Fibroblast of gingiva (primary cell): ENCODE results near the gene CRACR2B.

Experiments
- DNase-seq: peaks from one replicate; pipeline ENCODE4 v3.0.0-alpha.2; 2011; ENCODE audit warnings: low read depth

CRACR2B gene

DNA sequence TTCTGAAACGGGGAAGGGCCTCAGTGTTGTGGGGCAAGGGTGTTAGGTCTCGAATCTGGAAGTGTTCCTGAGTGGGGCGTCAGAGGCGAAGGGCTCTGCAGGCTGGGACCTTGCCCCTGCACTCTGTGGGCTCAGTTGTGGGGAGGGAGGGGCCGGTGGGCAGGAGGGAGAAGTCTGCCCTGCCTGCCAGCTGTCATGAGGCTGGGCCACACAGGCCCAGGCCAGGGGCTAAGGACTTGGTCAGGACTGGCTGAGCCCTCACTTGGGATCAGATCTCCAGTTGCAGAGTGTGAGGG lies at the start of gene CRACR2B:
TSS of gene CRACR2B (plus strand) at position 23 of the 296 bp plus-strand sequence. CDS start 689 bp downstream, outside the sequence.
- DNase-seq = no peak

GRCh38 chr11:778976-779954 lies 48.5 kb upstream of the CRACR2B start:
- no peak for DNase-seq

DNA sequence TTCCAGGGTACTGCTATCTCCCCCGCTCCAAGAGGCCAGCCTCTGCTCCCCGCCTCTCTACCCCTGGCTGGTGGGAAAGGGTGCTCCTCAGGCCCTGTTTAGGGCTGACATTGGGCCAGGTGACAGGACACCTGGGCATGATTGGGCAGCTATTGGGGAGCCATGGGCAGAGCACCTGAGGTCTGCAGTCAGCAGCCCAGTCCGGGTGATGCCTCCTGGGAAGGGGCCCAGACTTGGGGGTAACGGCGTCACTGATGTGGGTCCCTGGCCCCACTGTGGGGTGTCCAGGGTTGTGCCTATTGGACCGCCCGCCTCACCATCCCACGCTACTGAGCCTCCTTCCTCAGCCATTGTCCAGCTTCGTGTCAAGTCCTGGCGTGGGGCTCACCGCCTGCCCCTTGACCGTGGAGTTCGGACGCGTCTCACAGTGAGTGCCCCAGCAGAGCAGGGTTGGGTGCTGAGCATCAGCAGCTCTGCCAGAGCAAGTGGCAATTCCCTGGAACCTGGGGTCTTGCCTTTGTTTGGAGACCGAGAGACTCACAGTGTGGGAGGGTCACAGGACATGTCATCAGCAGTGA lies 47.7 kb upstream of the CRACR2B start:
- DNase-seq = no peak

- DNase-seq = no peak
Observed at GRCh38 chr11:782264-783174, 45.2 kb upstream of the CRACR2B start.

DNA sequence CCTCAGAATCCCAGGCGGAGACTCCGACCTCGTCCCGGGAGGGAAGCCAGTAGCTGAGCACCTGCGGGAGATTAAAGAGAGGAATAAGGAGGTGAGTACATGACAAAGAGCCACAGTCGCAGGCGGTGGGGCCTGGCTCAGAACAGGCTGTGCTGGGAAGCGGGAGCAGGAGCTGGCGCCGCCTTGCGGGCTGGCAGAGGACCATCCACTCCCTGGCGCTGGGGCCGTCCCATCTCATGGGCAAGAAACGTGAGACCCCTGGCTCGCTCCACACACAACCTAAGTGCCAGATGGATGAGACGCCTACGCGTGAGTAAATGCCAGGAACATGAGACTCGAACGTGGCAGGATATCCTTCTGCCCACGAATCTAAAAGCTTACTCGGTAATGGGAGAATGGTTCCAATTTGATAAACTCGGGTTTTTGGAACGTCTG lies 44.1 kb upstream of the CRACR2B start:
- peak; percentile 97 for DNase-seq

GRCh38 chr11:786235-787083 lies 41.3 kb upstream of the CRACR2B start:
- no peak for DNase-seq

DNA sequence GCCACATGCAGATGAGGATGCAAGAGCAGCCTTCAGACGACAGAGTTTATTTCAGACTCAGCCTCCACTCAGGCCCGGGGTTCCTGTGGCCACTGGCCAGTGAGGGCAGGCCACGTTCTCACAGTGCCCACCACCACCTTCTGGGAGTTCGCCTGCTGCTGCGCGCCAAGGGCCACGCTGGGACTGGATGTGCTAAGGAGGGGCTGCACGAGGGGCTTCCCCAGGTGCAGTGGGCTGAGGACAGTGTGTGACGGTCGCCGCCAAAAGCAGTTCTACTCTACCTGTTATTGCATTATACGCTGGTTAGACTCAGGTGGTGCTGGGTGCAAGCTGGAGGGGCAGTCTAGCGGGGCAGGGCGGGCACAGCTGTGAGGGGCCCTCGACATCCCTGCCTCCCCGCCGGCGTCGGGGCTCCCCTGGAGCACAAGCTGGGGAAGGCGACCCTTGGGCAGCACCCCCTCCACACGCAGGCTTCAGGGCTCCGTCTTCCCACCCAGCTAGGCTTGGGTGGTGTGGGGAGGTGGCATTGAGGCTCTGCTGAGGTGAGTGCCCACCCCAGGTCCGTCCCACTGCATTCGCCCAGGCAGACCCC lies 40.5 kb upstream of the CRACR2B start:
- no peak for DNase-seq

DNA sequence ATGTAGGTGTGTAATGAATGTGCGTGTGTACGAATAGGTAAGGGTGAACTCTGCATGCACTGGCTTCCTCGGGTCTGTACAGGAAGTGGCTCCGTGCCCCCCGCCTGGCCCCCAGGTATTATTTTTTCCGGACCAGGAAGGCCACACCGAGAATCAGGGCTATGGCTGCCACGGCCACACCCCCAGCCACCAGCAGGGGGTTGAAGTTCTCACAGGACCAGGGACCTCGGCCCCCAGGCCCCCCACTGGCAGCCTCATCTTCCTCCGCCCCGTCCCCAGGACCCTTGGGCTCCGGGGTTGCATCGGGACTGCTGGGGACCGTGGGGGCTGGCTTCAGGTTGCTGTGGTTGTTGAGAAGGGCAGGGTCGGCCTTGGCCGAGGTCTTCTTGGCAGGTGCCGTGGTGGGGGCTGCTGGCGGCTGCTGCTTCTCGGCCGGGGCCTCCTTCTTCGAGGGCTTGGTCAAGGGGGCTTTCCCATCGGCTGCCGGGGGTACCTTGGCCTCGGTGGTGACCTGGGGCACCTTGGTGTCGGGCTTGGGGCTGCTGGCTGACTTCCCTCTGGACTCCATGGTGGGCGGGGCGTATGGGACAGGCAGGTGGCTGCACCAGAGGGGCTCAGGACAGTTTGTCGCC lies 39.6 kb upstream of the CRACR2B start:
- DNase-seq = no peak

DNA sequence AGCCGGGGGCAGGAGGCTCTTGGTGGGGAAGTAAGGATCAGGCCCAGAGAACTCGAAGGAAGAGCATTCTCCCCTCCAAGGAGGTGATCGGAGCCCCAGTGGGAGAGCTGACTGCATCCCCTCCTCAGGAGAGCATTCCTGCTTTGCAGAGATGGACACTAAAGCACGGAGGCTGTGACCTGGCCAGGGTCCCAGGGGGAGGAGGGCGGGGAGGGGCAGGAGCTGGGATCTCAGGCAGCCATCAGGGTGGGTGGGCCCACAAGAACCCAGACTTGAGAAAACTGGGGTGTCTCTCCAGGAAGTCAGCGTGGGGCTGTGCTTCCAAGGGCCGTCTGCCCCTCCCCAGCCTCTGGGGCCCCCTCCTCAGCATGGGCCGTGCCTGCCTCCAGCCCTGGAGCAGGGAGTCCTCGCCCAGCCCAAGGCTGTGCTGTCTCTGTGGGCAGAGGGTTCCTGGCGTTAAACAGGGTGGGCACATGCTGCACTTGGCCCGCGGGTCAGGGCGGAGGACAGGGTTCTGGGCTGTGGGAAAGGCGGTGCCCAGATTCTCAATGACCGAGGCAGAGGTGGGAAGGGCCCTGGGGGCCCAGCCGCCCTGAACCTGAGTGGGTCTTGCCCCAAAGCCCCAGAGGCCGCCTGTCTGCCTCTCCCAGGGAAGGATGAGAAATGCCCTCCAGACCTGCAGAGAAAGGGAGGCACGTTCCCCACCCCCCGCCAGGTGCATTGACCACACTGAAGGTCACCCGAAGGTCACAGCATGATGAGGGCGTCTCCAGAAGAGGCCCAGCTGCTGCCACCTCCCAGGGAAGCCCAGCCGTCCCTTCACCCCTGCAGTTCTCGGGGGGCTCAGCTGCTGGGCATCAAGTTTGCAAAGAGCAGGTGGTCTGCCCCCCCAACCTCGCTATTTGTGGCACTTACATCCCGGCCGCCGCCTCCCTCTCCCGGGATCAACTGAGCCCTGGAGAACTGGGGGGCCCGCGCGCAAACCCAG lies 38.5 kb upstream of the CRACR2B start:
- no peak for DNase-seq

DNA sequence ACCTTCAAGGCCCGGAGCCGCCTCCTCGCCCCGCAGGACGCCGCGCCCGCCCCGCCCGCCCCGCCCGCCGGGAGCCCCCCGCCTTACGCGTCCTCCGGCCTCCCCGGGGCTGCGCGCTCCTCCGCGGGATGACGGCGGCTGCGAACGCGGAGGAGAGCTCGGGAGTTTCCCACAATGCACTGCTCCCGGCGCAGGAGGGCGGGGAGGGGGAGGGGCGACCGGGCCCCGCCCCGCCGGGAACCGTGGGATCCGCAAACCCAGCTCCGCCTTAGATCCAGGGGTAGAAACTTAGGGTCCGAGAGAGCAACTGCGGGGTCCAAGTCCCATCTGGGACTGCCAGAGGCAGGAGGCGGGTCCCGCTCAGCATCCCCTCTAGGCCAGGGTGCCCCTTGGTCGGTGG lies 37.8 kb upstream of the CRACR2B start, which contains the start of gene CEND1:
TSS of gene CEND1 (minus strand) at position 148 of the 400 bp plus-strand sequence. CDS start 1,514 bp downstream, outside the sequence.
- DNase-seq = peak; percentile 53

DNA sequence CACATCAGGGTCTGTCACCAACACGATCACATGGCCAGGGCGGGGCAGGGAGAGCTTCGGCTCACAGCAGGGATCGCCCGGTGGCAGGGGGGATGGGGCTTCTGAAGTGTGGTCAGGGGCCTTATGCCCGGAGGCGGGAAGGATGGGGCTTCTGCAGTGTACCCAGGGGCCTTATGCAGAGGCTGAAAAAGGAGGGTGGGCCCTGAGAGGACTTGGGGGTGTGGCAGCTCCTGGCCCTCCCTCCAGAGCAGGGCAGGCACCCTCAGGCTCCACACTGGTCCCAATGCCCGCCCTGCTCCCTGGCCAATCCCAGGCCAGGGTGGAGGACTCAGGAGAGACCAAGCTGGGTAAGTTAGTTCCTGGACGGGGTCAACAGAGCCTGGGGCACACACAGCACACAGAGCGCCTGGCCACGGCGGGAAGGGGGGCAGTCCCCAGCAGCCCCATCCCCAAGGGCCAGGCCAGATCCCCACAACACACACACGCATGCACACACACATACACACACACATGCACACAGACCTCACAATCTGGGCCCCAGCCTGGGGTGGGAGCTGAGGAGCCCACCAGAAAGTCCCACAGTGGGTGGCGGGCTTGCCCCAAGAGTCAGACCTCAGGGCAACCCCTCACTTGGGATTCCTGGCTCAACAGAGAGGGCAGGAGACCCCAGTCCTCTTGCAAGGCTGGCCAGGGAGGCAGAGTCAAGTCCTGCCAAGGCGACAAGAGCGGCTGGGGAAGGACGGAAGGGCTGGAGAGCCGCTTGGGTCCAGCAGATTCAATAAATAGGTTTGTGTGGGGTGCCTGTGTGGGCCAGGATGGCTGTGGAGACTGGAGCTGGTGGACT lies 36.8 kb upstream of the CRACR2B start:
- peak; percentile 64 for DNase-seq

DNA sequence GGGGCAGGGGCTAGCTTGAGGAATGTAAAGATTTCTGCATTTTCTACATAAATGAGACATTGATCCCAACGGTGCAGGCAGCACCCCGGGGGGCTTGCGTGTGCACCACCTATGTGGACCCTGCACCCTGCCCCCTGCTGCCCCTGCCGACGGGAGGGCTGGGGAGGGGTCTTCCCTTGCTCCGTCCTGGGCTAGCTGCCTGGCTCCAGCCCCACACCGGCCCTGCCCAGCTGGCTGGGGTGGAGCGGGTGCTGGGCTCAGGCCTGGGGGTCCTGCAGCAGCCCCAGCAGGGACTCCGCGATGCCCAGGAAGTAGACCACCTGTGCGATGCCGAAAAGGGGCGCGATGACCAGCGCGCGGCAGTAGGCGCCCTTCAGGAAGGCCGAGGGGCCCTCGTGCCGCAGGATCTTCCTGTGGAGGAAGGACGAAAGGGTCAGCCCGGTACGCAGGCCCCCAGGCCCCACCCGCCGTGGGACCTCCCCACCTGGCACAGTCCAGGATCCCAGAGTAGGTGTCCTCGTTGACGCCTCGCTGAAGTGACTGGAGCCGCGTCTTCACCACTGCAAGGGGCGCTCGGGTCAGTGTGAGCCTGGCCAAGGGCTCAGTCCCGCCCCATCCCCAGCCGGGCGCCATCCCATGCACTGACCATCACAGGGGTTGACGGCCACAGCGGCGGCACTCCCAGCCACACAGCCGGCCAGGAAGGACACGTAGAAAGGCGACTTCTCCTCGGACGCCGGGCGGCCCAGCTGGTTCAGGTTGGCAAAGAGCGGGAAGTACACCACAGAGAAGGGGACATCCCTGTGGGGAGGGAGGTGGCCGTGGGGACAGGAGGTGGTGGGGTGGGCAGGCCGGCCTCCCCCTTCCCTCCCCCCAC lies 35.8 kb upstream of the CRACR2B start:
- DNase-seq = no peak

DNA sequence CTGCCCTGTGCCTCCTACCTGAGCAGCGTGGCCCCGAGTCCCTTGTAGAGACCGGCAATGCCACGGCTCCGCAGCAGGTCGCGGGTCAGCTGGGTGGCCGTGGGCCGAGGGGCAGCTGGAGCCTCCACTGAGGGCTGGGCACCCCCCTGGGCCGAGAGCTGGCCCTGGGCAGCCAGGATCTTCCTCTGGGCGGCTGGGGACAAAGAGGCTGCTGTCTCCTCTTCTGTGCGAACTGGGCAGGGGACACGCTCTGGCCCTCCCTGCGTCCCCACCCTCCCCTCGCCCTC lies 35.2 kb upstream of the CRACR2B start:
- no peak for DNase-seq

GRCh38 chr11:792873-793272 lies 34.8 kb upstream of the CRACR2B start:
- DNase-seq = no peak

- no peak for DNase-seq
Observed at GRCh38 chr11:793556-793955, 34.2 kb upstream of the CRACR2B start.

DNA sequence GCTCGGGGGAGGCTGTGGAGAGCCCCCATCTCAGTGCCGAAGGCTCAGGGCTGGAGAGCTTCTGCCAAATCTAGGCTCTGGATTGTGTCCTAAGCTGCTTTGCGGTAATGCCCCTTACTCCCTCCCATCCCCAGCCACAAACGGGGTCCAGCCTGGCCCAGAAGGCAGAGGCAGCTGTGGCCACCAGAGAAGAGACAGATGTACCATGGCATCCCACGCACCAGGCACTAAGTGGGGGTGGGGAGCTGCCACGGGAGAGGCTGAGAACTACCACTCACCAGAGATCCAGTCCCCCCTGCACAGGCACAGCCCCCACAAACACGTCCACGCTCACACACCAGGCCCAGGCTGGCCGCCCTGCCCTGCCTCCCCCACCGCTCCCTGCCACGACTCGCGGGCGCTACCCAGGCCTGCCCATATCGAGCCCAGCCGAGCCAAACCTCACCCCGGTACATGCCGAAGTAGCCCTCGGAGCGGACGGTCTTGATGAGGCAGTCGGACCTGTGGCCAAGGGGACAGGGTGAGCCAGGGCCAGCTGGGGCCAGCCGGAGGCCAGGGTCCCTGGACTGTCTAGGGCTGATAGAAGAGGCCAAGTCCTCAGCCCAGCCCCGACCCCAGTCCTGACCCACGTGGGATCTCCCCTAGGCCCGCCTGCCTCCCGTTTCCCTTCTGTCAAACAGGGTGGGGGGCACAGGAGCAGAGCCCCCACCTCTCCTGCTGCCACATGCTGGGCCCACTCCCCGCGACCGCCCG lies 33.5 kb upstream of the CRACR2B start:
- no peak for DNase-seq
